ENCODE data around the gene GRIPAP1.

GRIPAP1 gene

DNA sequence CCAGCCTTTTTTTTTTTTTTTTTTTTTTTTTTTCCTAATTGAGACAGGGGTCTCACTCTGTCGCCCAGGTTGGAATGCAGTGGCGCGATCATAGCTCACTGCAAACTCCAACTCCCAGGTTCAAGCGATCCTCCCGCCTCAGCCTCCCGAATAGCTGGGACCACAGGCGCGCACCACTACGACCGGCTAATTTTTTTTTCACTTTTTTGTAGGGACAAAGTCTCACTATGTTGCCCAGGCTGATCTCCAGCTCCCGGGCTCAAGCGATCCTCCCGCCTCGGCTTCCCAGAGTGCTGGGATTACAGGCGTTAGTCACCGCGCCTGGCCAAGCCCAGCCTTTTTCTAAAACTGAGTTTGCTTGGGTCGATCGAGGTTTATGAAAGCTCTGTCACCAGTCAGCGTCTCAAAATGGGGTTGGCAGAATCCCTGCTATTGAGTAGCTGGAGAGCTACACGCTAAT is 43.4 kb downstream of the GRIPAP1 start:
- DNase-seq (ENCODE audit: low read depth, low spot score): no peak
- H3K4me3 ChIP-seq (ENCODE audit: low read depth, low read length): peak overlapping the region; percentile 58
- TF ChIP-seq, protein P1, sequence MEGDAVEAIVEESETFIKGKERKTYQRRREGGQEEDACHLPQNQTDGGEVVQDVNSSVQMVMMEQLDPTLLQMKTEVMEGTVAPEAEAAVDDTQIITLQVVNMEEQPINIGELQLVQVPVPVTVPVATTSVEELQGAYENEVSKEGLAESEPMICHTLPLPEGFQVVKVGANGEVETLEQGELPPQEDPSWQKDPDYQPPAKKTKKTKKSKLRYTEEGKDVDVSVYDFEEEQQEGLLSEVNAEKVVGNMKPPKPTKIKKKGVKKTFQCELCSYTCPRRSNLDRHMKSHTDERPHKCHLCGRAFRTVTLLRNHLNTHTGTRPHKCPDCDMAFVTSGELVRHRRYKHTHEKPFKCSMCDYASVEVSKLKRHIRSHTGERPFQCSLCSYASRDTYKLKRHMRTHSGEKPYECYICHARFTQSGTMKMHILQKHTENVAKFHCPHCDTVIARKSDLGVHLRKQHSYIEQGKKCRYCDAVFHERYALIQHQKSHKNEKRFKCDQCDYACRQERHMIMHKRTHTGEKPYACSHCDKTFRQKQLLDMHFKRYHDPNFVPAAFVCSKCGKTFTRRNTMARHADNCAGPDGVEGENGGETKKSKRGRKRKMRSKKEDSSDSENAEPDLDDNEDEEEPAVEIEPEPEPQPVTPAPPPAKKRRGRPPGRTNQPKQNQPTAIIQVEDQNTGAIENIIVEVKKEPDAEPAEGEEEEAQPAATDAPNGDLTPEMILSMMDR (IDR thresholded peaks at IDR 0.05; ENCODE audit: insufficient read depth, low read length, missing control alignments): no peak
- POLR2A ChIA-PET: interaction anchor here (0.7 to 2.1 kb wide), 6 partner anchors 10 to 85 kb away, joined by 3 to 11 read pairs (median 7); partner anchors contain the start of genes GRIPAP1 and TFE3
- CTCF ChIA-PET: interaction anchor here (1.3 to 2.9 kb wide), 5 partner anchors 12 to 86 kb away, joined by 3 to 9 read pairs (median 5); partner anchors contain the start of gene KCND1

DNA sequence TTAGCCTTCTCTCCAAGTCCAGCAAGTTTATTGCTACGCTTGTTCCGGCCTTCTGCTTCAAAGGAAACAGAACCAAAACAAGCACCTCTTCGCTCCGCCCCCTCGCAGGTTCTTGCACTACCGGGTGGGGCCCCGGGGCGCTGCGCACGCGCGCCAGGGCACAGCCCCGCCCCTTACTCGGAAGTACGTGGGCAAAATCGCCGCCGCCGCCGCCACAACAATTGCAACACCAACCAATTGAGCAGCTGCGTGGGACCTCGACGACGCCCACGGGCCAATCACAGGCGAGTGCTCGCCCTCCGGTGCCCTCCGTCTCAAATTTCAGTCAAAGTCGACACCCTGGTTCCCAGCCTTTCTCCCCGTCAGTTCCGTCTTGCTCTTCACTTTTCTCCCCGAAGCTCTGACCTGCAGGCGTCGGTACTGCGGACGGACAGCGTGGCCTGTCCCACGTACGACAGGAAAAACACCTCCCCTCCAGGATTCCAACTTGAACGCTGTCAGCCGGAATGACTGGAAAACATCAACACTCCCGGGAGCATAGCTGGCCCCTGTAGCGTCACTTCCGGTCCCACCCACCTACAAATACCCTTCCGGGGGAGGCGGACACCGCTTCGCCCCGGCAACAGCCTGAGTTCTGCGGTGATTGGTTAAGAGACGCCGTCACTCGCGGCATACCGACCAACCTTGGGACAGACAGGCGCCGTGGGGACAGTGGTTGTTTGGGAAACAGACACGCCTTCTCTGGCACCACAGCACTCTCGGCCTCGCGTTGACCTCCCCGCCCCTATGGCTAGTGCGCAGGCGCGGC is 44.0 kb downstream of the GRIPAP1 start:
- POLR2A ChIA-PET: interaction anchor here (0.7 to 2.1 kb wide), 6 partner anchors 10 to 85 kb away, joined by 3 to 11 read pairs (median 7); partner anchors contain the start of genes GRIPAP1 and TFE3
- CTCF ChIA-PET: interaction anchor here (1.3 to 2.9 kb wide), 5 partner anchors 11 to 86 kb away, joined by 3 to 9 read pairs (median 5); partner anchors contain the start of gene KCND1
- H3K4me3 ChIP-seq (ENCODE audit: low read depth, low read length): peak overlapping the region; percentile 72
- TF ChIP-seq, protein P1 (IDR thresholded peaks at IDR 0.05; ENCODE audit: insufficient read depth, low read length, missing control alignments): no peak
- peak; percentile 89 for DNase-seq (ENCODE audit: low read depth, low spot score)

DNA sequence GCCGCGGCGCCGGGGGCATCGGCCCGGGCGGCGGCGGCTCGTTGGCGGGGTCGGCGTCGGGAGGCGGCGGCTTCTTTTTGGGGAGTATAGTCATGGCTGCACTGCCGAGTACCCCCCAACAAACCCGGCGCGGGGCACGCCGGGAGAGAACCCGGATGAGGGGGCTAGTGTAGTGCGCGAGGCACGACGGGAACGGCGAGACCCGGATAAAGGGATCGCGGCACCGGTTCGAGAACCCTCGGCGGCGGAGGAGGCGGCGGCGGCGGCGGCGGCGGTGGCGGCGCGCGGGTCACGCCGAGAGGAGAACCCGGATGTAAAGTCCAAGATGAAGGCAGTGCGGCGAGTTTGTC is 44.6 kb downstream of the GRIPAP1 start, which contains the start of gene OTUD5:
TSS of gene OTUD5 (minus strand) at position 131 of the 350 bp plus-strand sequence. CDS start at position 94, 37 bp downstream.
- POLR2A ChIA-PET: interaction anchor here (1.3 to 2.1 kb wide), 4 partner anchors 11 to 86 kb away, joined by 6 to 11 read pairs (median 8); partner anchors contain the start of gene TFE3
- peak within 1 kb of the TSS; percentile 72 for H3K4me3 ChIP-seq (ENCODE audit: low read depth, low read length)
- TF ChIP-seq, protein P1 (IDR thresholded peaks at IDR 0.05; ENCODE audit: insufficient read depth, low read length, missing control alignments): no peak
- CTCF ChIA-PET: interaction anchor here (1.5 to 2.9 kb wide), 2 partner anchors 84 to 87 kb away, joined by 5 to 9 read pairs; no protein-coding TSS in a partner anchor
- DNase-seq (ENCODE audit: low read depth, low spot score): no peak

DNA sequence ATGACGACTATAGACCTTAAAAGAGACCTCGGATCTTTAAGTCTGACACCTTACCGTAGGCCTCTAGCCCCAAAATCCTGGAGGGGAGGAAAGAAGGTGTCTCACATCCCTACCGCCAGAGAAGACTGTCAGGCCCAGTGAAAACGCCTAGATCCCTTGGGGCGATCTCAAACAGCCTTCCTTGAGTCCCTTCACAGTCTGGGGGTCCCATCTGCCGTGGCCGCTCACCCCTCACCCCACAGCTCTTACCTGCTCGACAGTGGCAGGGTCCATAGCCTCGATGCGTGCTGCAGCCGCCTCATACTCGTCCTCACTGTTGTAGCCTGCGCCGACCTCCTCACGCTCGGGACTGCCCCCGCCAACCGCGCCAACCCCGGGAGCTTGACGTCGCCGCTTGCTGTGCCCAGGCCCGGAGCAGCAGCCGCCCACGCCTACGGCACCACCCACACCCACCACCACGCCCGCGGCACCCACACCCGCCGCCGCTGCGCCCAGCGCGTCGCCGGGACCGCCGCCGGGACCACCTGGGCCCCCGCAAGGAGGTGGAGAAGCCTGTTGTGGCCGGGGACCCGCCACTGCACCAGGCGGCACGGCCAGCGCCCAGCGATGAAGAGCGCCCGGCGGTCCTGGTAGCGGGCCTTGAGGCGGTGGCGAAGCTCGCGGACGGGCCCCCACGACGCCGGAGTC is 45.2 kb downstream of the GRIPAP1 start:
- DNase-seq (ENCODE audit: low read depth, low spot score): no peak
- ChIA-PET POLR2A (interaction anchor here (2.1 kb wide), 1 partner anchor 85 kb away, joined by 11 read pairs; no protein-coding TSS in a partner anchor), CTCF (interaction anchor here (2.8 to 2.9 kb wide), 2 partner anchors 11 to 87 kb away, joined by 9 to 17 read pairs; no protein-coding TSS in a partner anchor)
- H3K4me3 ChIP-seq (ENCODE audit: low read depth, low read length): peak overlapping the region; percentile 72
- TF ChIP-seq, protein P1 (IDR thresholded peaks at IDR 0.05; ENCODE audit: insufficient read depth, low read length, missing control alignments): no peak

DNA sequence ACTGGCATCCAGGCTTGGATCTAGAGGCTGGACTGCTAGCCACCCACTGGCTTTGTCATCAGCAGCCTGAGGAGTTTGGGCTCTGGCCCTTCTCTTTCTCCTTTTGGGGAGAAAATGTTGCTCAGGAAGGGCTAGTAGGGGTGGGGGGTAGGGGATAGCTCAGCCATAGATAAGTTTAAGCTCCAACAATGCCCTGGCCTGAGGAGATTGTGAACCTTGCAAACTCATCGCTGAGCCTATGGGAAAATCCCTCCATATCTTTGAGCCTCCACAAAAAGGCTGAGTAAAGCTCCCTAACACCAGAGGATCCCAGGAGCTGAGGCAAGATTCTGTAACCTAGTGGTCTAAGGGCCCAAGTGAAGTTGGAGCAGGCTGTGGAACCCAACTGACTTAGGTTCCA is 53.5 kb downstream of the GRIPAP1 start:
- no peak for DNase-seq (ENCODE audit: low read depth, low spot score)
- no peak overlapping the region for H3K4me3 ChIP-seq (ENCODE audit: low read depth, low read length)
- POLR2A ChIA-PET: no interaction called here
- TF ChIP-seq, protein P1 (IDR thresholded peaks at IDR 0.05; ENCODE audit: insufficient read depth, low read length, missing control alignments): no peak
- CTCF ChIA-PET: interaction anchor here (1.5 kb wide), 1 partner anchor 96 kb away, joined by 3 read pairs; no protein-coding TSS in a partner anchor

Data from AG04449 (cell line).